H9 (cell line): ENCODE results near the gene CT45A10. TPM values are rescaled to one million over a fixed set of nuclear protein-coding genes. Genes with fewer than 3 reads are reported as not detected.

Experiments
- DNase-seq: peaks from one replicate; pipeline ENCODE4 v3.0.0-alpha.2; 2017
- H2AFZ ChIP-seq: one replicate; pipeline ENCODE4 v1.6.1; 2013; ENCODE audit warnings: mild to moderate bottlenecking, low read length, control low read depth, moderate library complexity
- H2AK5ac ChIP-seq: 2 replicates; pipeline ENCODE4 v1.6.1; 2013; ENCODE audit warnings: low read length, control low read depth, mixed read lengths; ENCODE audit not compliant: insufficient read length
- H2BK120ac ChIP-seq: one replicate; pipeline ENCODE4 v1.6.1; 2013; ENCODE audit warnings: low read depth, mild to moderate bottlenecking, low read length, control low read depth, inconsistent platforms; ENCODE audit not compliant: poor library complexity, severe bottlenecking
- H2BK12ac ChIP-seq: 2 replicates; pipeline ENCODE4 v1.6.1; 2013; ENCODE audit warnings: low read length, control low read depth, mixed read lengths, low read depth; ENCODE audit not compliant: insufficient read length
- H2BK15ac ChIP-seq: 2 replicates; pipeline ENCODE4 v1.6.1; 2013; ENCODE audit warnings: low read depth, low read length, control low read depth
- H2BK20ac ChIP-seq: one replicate; pipeline ENCODE4 v1.6.1; 2013; ENCODE audit warnings: low read depth, mild to moderate bottlenecking, low read length, control low read depth, inconsistent platforms; ENCODE audit not compliant: poor library complexity, severe bottlenecking
- H2BK5ac ChIP-seq: 2 replicates; pipeline ENCODE4 v1.6.1; 2013; ENCODE audit warnings: low read length, control low read depth, mixed read lengths; ENCODE audit not compliant: insufficient read length
- H3K14ac ChIP-seq: 2 replicates; pipeline ENCODE4 v1.6.1; 2013; ENCODE audit warnings: low read length, control low read depth; ENCODE audit not compliant: insufficient read depth
- H3K18ac ChIP-seq: 2 replicates; pipeline ENCODE4 v1.6.1; 2013; ENCODE audit warnings: low read depth, mild to moderate bottlenecking, mixed read lengths, low read length, control low read depth; ENCODE audit not compliant: insufficient read length
- H3K23ac ChIP-seq: 2 replicates; pipeline ENCODE4 v1.6.1; 2013; ENCODE audit warnings: low read length, control low read depth, mixed read lengths, low read depth; ENCODE audit not compliant: insufficient read length
- H3K23me2 ChIP-seq: 2 replicates; pipeline ENCODE4 v1.6.1; 2013; ENCODE audit warnings: low read depth, mild to moderate bottlenecking, mixed read lengths, low read length, control low read depth; ENCODE audit not compliant: insufficient read length, poor library complexity, severe bottlenecking
- H3K27ac ChIP-seq: 2 replicates; pipeline ENCODE4 v1.5.1; 2013; ENCODE audit warnings: low read length, control low read depth, mixed read lengths, low read depth; ENCODE audit not compliant: insufficient read length
- H3K27me3 ChIP-seq: 2 replicates; pipeline ENCODE4 v1.6.1; 2013; ENCODE audit warnings: low read length, control low read depth, inconsistent platforms; ENCODE audit not compliant: insufficient read depth
- H3K4ac ChIP-seq: 2 replicates; pipeline ENCODE4 v1.6.1; 2013; ENCODE audit warnings: low read depth, mild to moderate bottlenecking, control low read depth, inconsistent platforms, low read length, moderate library complexity
- H3K4me1 ChIP-seq: 2 replicates; pipeline ENCODE4 v1.6.1; 2013; ENCODE audit warnings: low read length, control low read depth, inconsistent platforms; ENCODE audit not compliant: insufficient read depth
- H3K4me2 ChIP-seq: 2 replicates; pipeline ENCODE4 v1.6.1; 2013; ENCODE audit warnings: low read length, control low read depth, mixed read lengths; ENCODE audit not compliant: insufficient read length, insufficient read depth
- H3K56ac ChIP-seq: 2 replicates; pipeline ENCODE4 v1.6.1; 2013; ENCODE audit warnings: low read depth, mild to moderate bottlenecking, mixed read lengths, low read length, control low read depth; ENCODE audit not compliant: insufficient read length
- H3K79me1 ChIP-seq: 2 replicates; pipeline ENCODE4 v1.6.1; 2013; ENCODE audit warnings: low read depth, mild to moderate bottlenecking, moderate library complexity, low read length, control low read depth, inconsistent platforms; ENCODE audit not compliant: insufficient read depth, poor library complexity, severe bottlenecking
- H3K79me2 ChIP-seq: 2 replicates; pipeline ENCODE4 v1.6.1; 2013; ENCODE audit warnings: low read length, control low read depth, inconsistent platforms; ENCODE audit not compliant: insufficient read depth
- H3K9ac ChIP-seq: 2 replicates; pipeline ENCODE4 v1.6.1; 2013; ENCODE audit warnings: low read length, control low read depth, mixed read lengths; ENCODE audit not compliant: insufficient read length; ENCODE audit errors: extremely low read depth
- H3K9me3 ChIP-seq: one replicate; pipeline ENCODE4 v1.6.1; 2013; ENCODE audit warnings: low read depth, low read length, inconsistent platforms; ENCODE audit not compliant: control insufficient read depth
- H3T11ph ChIP-seq: one replicate; pipeline ENCODE4 v1.6.1; 2013; ENCODE audit warnings: mild to moderate bottlenecking, low read length, control low read depth, inconsistent platforms
- H4K20me1 ChIP-seq: one replicate; pipeline ENCODE4 v1.6.1; 2013; ENCODE audit not compliant: control insufficient read depth, insufficient read length, insufficient read depth
- H4K5ac ChIP-seq: 2 replicates; pipeline ENCODE4 v1.6.1; 2013; ENCODE audit warnings: low read depth, mild to moderate bottlenecking, mixed read lengths, low read length, control low read depth; ENCODE audit not compliant: insufficient read length
- H4K8ac ChIP-seq: replicated peaks from 2 replicates; pipeline ENCODE4 v1.6.1; 2013; ENCODE audit warnings: low read length, control low read depth, mixed read lengths, low read depth; ENCODE audit not compliant: insufficient read length
- H4K91ac ChIP-seq: 2 replicates; pipeline ENCODE4 v1.6.1; 2013; ENCODE audit warnings: low read depth, mild to moderate bottlenecking, moderate library complexity, mixed read lengths, low read length, control low read depth; ENCODE audit not compliant: insufficient read length
- H3K27ac Mint-ChIP-seq, 3 experiments: 2 replicates in 2 of 3; 3 replicates in 1 of 3; pipeline ENCODE4 v1.8.0; 2020 to 2021; ENCODE audit warnings: mixed read lengths in 3 of 3, mild to moderate bottlenecking in 1 of 3, moderate library complexity in 1 of 3
- H3K27me3 Mint-ChIP-seq: 2 replicates; pipeline ENCODE4 v1.8.0; 2021; ENCODE audit warnings: low read depth, mild to moderate bottlenecking, moderate library complexity, mixed read lengths
- H3K36me3 Mint-ChIP-seq, 3 experiments: 2 replicates in 2 of 3; 3 replicates in 1 of 3; pipeline ENCODE4 v1.8.0; 2020 to 2021; ENCODE audit warnings: low read depth in 3 of 3, mixed read lengths in 3 of 3; ENCODE audit not compliant: insufficient read depth in 1 of 3
- H3K4me1 Mint-ChIP-seq, 2 experiments: 2 replicates each; pipeline ENCODE4 v1.8.0; 2020; ENCODE audit warnings: mixed read lengths in 2 of 2
- H3K4me3 Mint-ChIP-seq, 2 experiments: 2 replicates in 1 of 2; 3 replicates in 1 of 2; pipeline ENCODE4 v1.8.0; 2020 to 2021; ENCODE audit warnings: mild to moderate bottlenecking in 2 of 2, mixed read lengths in 2 of 2, moderate library complexity in 1 of 2
- H3K9me3 Mint-ChIP-seq, 2 experiments: 2 replicates in 1 of 2; 3 replicates in 1 of 2; pipeline ENCODE4 v1.8.0; 2020; ENCODE audit warnings: mild to moderate bottlenecking in 2 of 2, mixed read lengths in 2 of 2, moderate library complexity in 1 of 2
- WGBS: extraction: QIAGEN DNeasy Blood & Tissue Kit; methylation state at CpG from one replicate; pipeline ENCODE4 v1.1.7; 2013; ENCODE audit warnings: missing lambda C conversion rate, low lambda C conversion rate, mixed read lengths; ENCODE audit not compliant: insufficient read length; ENCODE audit errors: extremely low coverage; 5-methylcytosine and 5-hydroxymethylcytosine counted together
- total RNA-seq: library from RNA; stranded (reverse); gene quantifications from 2 replicates; pipeline ENCODE4 v1.2.1, GENCODE V29; 2021
- TF ChIP-seq, protein P1 (sequence below): fragments of 200-600 bp; sonication (generic); conservative IDR thresholded peaks from 3 replicates; pipeline ENCODE4 v1.8.0; 2021; ENCODE audit warnings: antibody characterized with exemption, mild to moderate bottlenecking

CT45A10 gene
- total RNA-seq, 1 experiment from 2014 or later, result not detected

DNA sequence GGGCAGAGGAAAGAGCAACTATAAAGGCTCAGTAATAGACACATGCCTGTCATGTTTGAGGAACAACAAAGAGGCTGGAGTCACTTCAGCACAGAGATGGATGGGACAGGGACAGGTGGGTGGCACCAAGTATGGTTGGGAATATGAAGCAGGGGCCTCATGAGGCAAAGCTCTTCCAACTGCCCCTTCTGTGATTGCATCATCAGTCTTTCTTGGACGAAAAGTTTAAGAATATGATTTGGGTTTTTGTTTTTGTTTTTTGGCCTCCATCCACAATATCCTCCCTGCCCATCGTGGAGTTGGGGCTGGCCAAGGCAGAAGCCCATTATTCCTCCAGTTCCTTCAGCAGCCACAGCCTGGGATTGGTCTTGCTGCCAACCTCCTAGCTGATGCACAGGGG lies 34.7 kb upstream of the CT45A10 start:
- Histone ChIP-seq H3K4ac (no peak overlapping the region), H2BK12ac (no peak overlapping the region), H4K5ac (no peak overlapping the region), H3K4me1 (no peaks in the 10 kb centered on the region), H3K9ac (no peak overlapping the region), H3K23me2 (no peaks in the 10 kb centered on the region), H4K8ac (no peak overlapping the region), H2BK15ac (no peak overlapping the region), H2BK20ac (no peak overlapping the region), H3K9me3 (peaks cover 42% of the 10 kb centered on the region), H3K23ac (no peak overlapping the region), H2BK120ac (no peak overlapping the region), H3K14ac (no peak overlapping the region), H3K18ac (no peak overlapping the region), H3K27ac (no peak overlapping the region), H3K79me1 (no peaks in the 10 kb centered on the region), H3K4me2 (no peak overlapping the region), H3K79me2 (no peaks in the 10 kb centered on the region), H2AK5ac (no peak overlapping the region), H2AFZ (no peak overlapping the region), H3K27me3 (no peaks in the 10 kb centered on the region), H3K56ac (no peak overlapping the region), H4K91ac (no peak overlapping the region), H3T11ph (no peak overlapping the region), H2BK5ac (no peak overlapping the region), H4K20me1 (no peaks in the 10 kb centered on the region)
- no peak for DNase-seq
- Mint-ChIP-seq H3K4me1 (no peaks in the 10 kb centered on the region), H3K36me3 (peaks cover 0 to 2% (median 0%) of the 10 kb centered on the region in 3 experiments; a peak in 2 of 7 replicates), H3K9me3 (peaks cover 52 to 62% of the 10 kb centered on the region in 2 experiments), H3K27me3 (peaks cover 2% of the 10 kb centered on the region; the same call in 1 of the 2 replicates), H3K27ac (no peak overlapping the region), H3K4me3 (no peak overlapping the region)
- TF ChIP-seq, protein P1, sequence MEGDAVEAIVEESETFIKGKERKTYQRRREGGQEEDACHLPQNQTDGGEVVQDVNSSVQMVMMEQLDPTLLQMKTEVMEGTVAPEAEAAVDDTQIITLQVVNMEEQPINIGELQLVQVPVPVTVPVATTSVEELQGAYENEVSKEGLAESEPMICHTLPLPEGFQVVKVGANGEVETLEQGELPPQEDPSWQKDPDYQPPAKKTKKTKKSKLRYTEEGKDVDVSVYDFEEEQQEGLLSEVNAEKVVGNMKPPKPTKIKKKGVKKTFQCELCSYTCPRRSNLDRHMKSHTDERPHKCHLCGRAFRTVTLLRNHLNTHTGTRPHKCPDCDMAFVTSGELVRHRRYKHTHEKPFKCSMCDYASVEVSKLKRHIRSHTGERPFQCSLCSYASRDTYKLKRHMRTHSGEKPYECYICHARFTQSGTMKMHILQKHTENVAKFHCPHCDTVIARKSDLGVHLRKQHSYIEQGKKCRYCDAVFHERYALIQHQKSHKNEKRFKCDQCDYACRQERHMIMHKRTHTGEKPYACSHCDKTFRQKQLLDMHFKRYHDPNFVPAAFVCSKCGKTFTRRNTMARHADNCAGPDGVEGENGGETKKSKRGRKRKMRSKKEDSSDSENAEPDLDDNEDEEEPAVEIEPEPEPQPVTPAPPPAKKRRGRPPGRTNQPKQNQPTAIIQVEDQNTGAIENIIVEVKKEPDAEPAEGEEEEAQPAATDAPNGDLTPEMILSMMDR, result no peak
- WGBS, result no CpG with 5 or more reads among the region's 2 CpGs
